Stimulated activated CD8-positive, alpha-beta memory T cell treated with anti-CD3 and anti-CD28 coated beads, Interleukin-2, amount 100 ng/mL, for 48 hours (primary cell): ENCODE results near the gene UNK.

ENCODE experiments used
- DNase-seq, 2 donors: peaks; one replicate each; pipeline ENCODE4 v3.0.0-alpha.2; 2020; ENCODE audit warnings: low read depth in 2 of 2

UNK gene

DNA sequence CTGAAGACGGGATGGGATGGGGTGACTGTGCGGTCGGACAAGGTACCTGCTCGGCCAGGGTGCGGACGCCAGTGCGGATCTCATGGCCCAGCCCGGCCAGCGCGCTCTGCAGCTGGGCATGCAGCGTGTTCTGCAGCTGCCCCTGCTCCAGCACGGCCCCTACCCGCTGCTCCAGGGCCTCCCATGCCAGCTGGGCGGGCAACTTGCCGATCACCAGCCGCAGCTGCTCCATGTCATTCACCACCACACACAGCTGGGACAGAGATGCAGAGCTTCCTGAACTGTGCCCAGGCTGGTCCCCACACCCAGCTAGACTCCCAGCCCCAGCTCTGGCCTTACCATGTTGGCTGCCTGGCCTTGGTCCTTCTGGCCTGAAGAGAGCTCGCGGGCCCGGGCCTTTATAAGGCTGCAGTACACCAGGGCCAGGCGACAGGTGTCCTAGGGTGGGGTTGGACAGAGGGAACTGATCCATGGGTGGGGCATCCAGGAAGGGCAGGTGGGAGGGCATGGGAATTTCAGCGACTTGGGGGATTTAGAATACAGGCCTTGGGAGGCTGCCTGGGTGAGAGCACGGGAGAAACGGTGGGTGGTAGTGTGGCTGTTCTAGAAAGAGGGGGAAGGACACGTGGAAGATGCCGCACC lies 49.8 kb downstream of the UNK start:
- DNase-seq: no peak

DNA sequence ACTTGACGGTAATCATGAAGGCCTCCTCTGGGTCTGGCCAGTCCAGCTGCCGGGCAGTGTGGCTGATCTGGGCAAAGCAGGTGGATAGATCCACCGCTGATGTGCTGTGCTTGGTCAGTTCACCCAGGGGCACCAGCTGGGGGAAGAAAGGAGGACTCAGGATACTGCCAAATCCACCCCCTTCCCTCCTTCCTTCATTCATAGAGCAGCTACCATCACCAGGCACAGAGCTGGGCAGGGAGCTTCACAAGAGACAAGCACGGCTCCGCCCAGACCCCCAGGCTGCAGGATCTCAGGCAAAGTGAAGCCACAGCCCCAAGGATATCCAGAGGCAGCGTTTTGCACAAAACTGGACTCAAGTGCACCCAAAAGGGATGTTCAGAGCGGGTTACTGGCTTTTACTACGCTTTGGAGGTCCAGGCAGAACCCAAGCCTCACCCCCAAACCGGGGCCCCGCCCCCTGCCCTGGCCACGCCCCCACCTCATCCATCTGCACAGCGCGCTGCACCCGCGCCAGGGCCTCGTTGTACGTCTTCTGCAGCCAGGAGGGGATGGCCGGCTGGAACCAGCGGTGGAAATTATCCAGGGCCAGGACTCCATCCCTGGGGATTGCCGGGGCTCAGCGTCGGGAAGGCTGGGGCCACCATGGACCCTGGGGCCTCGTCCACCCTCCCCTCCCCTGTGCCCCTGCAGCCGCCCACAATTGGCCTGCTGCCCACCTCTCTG lies 50.5 kb downstream of the UNK start:
- no peak for DNase-seq

DNA sequence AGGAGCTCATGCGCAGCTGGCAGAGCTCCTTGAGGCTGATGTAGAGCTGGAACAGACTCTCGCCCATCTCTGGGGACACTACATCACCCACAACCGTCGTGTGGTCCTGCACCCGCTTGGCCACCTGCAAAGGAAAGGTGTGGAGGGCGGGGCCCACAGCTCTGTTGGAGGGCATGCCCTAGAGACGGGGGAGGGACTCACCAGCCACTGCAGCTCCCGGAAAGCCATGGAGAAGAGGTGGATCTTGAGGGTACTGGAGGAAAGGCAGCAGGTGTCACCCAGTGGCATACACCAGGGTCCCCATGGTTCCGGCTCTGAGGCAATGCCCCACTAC lies 51.0 kb downstream of the UNK start:
- no peak for DNase-seq

DNA sequence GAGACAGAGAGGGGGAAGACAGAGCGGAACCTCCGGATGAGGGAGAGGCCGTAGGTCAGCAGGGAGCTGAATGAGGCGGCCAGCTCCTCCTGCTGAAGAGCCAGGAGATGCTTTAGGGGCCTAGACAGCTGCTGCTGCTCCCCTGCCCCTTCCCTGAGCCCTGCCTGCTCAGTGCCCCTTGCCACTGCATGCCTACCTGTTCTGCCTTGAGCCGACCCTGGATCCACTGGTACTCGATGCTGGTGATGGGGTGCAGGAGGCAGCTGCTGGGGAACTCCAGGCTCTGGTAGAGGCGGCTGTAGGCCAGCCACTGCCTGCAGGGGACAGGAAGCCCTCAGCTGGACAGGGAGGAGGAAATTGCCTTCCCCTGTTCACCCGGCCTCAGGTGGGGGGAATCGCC lies 52.0 kb downstream of the UNK start:
- DNase-seq: no peak

DNA sequence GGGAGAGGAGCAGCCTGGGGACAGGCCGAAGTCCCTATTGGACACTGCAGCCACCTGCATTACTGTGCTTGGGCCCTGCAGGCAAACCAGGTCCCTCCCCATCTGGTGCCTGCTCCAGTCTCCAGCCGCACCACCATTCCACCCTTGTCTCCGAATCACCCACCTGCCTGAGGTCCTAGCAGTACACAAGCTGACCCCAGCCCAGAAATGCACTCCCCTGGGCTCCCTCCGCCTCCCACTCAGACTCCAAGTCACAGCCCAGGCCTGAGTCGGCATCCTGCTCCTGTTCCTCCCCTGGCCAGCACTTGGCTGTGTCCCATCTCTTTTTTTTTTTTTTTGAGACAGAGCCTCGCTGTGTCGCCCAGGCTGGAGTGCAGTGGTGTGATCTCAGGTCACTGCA lies 53.3 kb downstream of the UNK start:
- no peak for DNase-seq

DNA sequence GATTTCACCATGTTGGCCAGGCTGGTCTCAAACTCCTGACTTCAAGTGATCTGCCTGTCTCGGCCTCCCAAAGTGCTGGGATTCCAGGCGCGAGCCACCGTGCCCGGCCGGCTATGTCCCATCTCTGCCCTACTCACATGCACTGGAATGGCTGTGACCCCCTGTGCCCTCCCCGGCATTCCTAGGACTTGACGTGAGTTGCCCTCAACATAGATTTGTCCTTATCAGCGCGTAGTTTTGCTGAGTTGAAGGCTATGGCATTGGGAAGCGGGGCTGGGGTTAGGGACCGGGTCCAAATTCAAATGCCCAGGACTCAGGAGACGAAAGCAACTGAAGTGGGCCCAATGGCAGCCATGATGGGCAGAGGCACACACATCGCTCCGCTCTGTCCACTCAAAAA lies 53.8 kb downstream of the UNK start:
- DNase-seq: no peak

DNA sequence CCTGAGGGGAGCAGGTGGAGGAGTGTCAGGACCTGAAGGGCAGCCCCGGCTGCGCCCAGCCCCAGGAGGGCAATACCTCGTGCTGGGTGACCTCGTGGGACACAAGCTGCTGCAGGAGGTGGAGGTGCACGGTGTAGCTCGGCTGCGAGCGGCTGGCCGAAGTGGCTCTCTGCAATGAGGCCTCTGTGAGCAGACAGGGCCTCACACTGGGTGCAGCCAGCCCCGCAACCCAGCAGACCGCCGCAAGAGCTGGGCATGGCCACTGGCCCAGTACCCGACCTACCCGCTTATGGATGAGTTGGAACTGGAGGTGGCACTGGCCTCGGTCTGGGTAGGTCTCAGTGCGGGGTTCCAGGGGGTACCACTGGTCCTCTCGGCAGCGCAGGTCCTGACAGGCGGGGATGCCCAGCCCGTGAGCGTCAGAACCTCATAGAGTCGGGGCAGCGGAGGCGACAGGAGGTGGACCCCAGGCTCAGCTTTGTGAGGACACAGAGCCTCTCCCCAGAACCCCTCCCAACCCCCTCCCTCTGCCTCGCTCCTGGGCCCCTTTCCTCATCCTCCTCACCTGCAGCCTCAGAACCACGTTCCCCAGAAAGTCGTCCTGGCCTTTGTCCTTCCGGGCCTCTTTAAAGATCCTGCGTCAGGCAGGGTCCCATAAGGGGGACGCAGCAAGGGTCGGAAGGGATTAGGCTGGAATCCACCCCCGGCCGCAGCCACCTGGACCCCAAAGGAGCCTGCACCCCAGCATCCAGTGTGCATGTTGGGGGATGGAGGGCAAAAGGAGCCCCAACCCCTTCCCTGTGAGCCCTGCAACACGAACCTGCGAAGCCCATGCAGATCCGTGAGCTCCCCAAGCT lies 55.6 kb downstream of the UNK start:
- DNase-seq: no peak

DNA sequence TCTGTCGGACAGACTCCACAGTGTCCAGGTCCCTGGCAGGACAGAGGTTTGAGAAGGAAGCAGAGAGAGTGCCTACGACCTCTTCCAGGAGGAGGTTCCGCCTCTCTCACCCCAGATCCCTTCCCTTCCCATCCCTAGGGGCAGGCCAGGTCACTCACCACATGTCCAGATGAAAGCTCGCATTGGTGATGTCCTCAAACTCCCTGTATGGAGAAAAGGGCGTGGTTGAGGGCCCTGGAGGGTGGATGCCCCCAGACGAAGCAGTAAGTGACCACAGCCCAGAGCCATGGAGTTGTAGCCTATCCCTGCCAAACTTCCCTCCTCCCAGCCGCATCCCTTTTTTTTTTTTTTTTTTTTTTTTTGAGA lies 56.2 kb downstream of the UNK start:
- no peak for DNase-seq

DNA sequence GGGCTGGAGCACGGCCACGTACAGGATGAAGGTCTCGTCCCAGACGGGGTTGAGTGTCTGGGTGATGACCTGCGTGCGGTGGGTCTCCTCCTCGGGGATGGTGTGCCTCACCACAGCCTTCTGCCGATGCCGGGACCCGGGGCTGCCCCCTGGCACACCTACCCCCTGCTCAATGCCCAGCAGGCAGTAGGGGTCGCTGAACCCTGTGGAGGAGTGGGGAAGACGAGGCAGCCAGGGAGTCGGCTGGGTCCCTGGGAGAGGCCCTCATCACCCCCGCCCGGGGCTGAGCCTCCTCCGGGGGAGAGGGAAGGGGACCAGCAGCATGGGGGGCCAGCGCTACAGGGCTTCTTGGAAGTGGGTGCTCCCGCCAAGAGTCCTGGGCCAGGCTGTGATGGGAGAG lies 57.8 kb downstream of the UNK start:
- no peak for DNase-seq

DNA sequence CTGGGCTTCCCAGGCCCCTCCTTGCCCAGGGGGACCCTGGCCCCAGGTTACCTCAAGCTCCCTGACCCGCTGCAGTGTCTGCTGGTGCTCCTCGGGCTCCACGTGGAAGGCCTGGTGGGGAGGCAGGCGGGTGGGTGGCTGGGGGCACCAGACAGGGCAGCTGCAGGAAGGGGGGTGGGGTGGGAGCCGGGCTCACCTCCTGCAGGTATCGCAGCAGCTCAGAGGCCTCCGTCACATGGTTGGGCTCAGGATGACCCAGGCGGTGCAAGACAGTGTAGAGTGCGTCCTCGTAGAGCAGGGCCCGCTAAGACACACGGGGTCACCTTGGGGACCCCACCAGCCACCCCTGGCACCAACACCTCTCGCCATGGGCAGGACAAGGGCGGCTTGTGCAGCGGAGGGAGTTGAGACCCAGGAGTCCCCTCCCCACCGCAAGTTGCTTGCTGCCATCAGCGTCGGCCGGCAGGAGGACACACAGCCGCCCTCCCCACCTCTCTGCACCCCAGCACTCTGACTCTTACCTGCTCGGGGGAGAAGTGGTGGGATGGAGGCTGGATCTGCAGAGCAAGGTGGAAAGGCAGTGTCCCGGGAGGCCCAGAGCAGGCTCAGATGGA lies 58.5 kb downstream of the UNK start:
- DNase-seq: no peak

DNA sequence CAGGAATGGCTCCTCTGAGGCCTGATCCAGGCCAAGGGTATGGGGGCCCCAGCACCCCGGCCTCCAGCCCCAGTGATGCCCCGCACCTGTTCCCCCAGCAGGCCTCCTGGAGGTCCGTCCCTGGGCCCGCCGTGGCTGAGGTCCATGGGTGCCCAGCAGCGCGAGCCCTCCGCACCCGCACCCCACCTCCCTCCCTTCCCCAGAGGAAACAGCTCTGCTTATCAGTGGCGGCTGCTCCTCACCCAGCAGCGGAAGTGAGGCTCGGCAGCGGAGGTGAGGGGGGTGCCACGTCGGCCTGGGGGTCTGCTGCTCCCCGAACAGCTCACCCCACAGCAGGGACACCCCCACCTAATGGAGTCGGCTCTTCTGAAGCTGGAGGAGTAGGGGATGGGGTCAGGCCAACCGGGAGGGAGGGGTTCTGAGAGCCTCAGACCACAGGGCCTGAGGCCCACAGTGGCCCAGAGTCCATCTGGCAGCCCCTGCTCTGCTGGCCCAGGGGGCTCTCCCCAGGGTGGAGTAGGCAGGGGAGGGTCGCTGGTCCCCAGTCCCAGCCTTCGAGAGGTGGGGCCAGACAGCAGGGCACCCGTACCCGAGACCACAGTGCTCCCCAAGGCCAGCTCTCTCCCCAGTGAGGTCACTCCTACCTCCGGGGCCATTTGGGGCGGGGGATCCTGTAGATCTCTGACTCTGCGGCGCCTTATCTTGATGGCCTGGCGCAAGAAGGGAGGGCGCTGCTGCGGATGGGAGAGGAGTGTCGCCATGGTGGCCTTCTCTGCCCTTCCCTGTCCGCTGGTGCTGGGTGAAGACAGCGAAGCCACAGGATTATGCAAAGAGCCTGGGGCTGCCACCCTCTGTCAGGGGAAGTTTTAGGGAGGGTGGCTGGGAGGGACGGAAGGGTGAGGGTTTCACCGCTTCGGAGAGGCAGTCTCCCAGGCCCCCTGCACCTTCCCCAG lies 59.2 kb downstream of the UNK start, which contains the start of gene UNC13D:
TSS of gene UNC13D (minus strand) at position 828 of the 953 bp plus-strand sequence. CDS start at position 761, 67 bp downstream.
- peak in 1 of 2 donors; percentile 52 for DNase-seq

DNA sequence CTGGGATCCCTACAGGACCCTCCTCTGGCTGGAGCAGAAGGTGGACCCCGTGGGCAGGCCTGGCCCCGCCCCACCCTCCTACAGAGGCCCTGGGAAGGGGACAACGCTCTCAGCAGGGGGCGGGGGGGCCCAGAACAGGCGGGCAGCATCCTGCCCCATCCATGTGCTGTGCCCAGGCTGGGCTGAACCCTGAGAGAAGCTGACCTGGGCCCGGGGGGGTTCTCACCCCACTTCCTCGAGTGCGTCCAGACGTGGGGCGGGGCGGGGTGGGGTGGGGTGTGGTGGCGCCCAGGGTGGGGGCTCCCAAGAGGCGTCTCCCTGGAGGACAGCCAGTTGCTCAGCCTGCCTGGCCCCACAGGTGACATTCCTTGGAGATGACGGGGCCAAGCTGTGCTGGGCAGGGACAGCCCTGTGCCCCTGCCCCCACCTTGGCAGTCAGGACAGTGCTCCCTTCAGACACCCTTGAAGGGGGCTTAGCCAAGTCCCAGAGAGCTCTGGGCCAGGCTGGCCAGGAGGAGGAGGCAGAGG lies 60.0 kb downstream of the UNK start:
- no peak for DNase-seq

DNA sequence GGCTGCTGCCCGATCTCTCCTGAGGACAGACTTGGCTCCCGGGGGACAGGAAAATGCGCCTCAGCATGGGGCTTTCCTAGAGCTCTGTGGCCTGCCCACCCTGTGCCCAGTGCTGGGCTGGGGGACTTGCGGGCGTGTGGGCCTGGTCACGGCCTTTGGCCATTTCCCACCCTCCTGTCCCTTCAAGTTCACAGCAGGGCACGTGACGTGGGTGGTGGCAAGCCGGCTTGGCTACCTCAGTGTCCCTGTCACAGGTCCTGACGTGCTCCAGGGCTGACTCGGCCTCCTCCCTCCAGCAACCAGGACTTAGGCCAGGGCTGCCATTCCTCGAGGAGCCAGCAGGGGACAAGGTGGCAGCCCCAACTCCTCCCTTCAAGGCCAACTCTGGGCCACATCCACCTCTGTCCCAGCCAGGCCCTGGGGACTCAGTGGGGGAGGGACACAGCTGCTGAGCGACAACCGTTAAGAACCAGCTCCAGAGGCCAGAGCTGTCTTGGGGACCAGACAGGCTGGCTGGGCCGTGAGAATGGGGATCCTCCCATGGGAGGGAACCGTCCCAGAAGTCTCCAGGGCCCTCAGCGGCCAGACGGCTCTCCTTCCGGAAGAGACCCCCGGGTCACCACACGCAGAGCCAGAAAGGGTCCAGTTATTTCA lies 60.6 kb downstream of the UNK start:
- peak in 1 of 2 donors; percentile 49 for DNase-seq

DNA sequence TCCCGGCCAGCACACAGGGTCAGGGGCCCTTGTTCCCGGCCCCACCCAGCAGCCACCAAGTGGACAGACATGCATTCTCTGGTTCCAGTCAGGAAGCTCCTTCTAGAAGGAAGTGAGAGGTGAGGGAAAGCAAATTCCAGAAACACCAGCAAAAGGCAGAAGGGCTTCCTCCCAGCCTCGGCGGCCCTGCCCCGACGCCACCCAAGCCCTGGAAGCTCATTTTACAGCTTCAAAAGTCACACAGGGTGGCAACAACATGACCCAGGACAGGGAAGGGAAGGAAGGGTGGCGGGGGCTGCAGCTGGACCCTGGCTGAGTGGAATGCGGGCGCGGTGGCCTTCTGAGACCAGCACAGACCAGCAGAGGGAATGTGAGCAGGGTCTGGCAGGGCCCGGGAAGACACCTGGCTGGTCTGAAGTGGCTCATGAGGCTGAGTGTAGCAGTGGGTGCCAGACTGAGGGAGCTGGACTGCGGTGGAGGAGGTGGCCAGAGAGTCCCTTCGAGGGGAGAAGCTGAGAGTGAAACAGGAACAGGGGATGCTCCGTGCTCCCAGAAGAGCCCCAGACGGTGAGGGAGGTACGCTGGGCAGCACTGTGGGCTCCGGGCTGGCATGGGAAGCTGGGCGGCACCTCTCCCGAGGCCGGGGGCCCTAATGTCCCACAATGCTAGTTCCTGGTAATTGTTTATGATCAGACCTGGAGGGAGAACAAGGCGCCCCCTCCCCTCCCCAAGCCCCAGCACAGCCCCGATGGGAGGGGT lies 61.5 kb downstream of the UNK start:
- no peak for DNase-seq

DNA sequence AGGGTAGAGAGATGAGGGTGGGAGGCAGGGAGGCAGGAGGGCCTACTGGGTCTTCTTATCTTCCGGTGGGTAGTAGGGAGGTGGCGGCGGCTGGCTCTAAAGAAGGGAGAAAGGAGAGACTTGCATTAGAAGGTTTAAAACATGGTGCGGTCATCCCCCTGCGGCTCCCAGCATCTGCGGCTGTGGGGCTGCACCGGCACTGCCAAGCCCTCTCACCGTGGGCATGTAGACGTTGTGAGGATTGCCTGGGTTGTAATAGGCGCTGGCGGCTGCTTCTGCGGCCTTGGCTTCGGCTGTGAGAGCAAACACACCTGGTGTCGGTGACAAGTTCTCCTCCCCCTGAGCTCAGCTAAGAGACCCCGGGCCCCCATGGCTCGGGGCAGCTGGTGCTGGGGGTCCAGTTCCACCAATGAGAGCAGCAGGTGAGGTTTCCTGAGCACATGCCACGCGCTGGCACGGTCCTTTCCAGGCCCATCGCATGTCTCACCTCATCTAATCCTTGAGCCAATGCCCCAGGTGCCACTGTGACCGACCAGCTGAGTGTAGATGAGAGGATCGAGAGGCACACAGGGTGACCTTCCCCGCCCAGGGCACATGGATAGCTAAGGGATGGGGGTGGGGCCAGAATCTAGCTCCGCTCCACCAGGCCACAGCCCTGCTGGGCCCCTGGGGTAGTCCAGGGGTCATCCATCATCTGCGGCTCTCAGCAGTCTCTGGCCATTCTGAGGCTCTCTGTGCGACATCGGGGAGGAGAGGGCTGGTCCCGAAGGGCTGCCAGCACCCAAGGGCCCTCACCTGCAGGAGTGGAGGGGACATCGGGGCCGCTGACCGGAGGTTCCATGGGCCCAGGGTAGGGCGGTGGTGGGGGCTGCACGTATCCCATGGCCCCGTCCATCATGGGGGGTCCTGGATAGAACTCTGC lies 62.3 kb downstream of the UNK start:
- no peak for DNase-seq

DNA sequence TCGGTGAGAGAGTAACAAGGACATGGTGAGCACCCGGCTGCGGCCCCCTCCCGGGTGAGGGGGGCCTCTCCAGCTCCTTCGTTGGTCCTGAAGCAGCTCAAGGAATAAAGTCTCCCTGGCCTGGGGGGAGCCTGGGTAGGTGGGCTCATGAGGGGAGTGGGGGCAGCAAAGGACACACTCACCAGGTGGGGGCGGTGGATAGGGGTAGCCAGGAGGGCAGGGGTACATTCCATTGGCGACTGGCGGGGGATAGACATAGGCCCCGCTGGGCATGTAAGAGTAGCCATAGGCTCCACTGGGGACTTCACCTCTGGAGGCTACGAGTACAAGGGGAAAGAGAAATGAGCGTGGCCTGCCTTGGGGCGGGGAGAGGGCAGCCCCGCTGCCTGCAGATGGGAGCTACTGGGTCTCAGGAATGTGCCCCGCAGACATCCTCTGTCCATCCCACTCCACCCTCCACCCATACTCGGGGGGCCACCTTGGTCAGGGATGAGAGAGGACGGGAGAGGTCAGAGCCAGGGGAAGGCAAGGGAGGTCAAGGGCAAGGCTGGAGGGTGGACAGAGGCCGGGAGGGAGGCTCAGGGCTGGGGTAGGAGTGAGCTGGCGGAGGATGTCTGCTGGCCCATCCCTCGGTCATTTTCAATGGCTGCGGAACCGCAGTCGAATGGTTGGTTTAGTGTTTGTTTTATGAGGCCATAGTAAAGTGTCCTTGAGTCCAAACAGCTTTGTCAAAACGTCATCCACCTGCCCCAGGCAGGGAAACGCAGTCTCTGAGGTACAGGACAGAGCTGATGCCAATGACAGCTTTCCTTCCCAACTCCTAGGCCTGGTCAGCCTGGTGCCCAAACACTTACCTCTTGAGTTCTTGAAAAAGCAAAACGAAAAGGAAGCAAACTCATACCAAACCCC lies 63.3 kb downstream of the UNK start:
- DNase-seq: no peak

DNA sequence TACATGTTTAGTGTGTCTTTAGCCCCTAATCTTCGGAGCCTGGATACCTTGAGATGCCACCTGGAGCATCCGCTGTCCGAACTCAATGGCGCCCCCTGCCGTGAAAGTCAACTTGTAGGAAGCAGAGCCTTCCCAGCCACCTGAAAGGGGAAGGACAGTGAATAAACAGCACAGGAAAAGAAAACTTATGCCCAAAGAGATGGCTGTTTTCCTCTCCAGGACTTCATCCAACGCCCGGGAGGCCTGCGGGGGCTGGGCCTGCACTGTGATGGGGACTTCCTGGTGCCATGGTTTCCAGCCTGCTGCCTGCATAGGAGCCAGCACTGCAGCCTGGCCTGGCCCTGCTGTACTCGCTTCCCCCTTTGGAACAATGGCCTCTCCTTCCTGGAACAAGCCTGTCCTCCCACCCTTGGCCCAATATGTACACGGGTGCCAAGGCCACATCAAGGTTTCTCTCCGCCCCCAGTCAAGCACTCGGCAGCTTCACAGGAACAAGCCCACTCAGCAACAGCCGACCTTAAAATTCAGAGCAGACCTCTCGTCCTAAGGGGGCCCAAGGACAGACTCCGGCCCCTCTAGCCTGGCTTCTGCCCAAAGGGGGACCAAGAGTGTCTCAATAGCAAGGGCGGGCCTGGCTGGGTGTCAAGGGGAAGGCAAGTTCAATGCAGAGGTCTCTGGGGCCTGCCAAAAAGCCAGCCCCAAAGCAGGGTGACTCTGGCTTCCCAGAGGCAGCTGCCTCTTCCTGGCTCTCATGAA lies 64.1 kb downstream of the UNK start:
- DNase-seq: peak; percentile 74 to 81
